GM18498 (cell line): ENCODE data around the gene CD58.
A peak's percentile ranks its signal among the peaks of the same experiment; 100 is the strongest.
"Not testable (repeated sequence)": the region's sequence is repeated elsewhere in the genome, so short reads cannot be mapped to it uniquely, and the experiment has no call there.

ENCODE experiments used
- ATAC-seq: cut with Tn5 transposase; IDR thresholded peaks from one replicate; pipeline ENCODE4 v1.9.1; 2021; ENCODE audit warnings: mild to moderate bottlenecking, moderate library complexity; ENCODE audit not compliant: unreplicated experiment

The CD58 gene

GRCh38 chr1:116593401-116593800, 22.6 kb upstream of the CD58 start:
- ATAC-seq = not testable (repeated sequence)

GRCh38 chr1:116591951-116592605, 21.3 kb upstream of the CD58 start:
- not testable (repeated sequence) for ATAC-seq

- ATAC-seq = not testable (repeated sequence)
These were observed 20.5 kb upstream of the CD58 start for GRCh38 chr1:116591006-116591950.

- ATAC-seq = not testable (repeated sequence)
These were observed 19.7 kb upstream of the CD58 start for GRCh38 chr1:116590359-116591005.

- ATAC-seq = not testable (repeated sequence)
These were observed 18.4 kb upstream of the CD58 start for GRCh38 chr1:116589101-116589735.

- no peak for ATAC-seq
These were observed 16.8 kb upstream of the CD58 start for GRCh38 chr1:116587501-116588227.

GRCh38 chr1:116586741-116587143, 15.9 kb upstream of the CD58 start:
- ATAC-seq = peak; percentile 59

GRCh38 chr1:116585886-116586285, 15.1 kb upstream of the CD58 start:
- ATAC-seq = no peak

GRCh38 chr1:116581323-116581885, 10.6 kb upstream of the CD58 start:
- no peak for ATAC-seq

- no peak for ATAC-seq
These were observed 9.9 kb upstream of the CD58 start for GRCh38 chr1:116580446-116581322.

GRCh38 chr1:116579259-116579875, 8.5 kb upstream of the CD58 start:
- ATAC-seq = no peak

GRCh38 chr1:116578581-116578980, 7.8 kb upstream of the CD58 start:
- ATAC-seq = no peak

GRCh38 chr1:116577759-116578314, 7.0 kb upstream of the CD58 start:
- no peak for ATAC-seq

GRCh38 chr1:116574581-116575291, 3.9 kb upstream of the CD58 start:
- no peak for ATAC-seq

GRCh38 chr1:116573431-116574095, 2.7 kb upstream of the CD58 start:
- no peak for ATAC-seq

- no peak for ATAC-seq
These were observed 2.1 kb upstream of the CD58 start for GRCh38 chr1:116572771-116573430.

GRCh38 chr1:116572099-116572498, 1.3 kb upstream of the CD58 start:
- no peak for ATAC-seq
